Adrenal gland (tissue), 12 donors: ENCODE data around the gene CALML4. TPM values are rescaled to one million over a fixed set of nuclear protein-coding genes. Genes with fewer than 3 reads are reported as not detected.

Experiments
- DNase-seq, 7 donors: peaks; one replicate each; pipeline ENCODE4 v3.0.0-alpha.2; 2019 to 2020
- H3K27ac ChIP-seq, 5 donors: fragments of 200-600 bp; sonication (generic) in 4 of 5; 1 replicate in 3 of 5; 2 replicates in 2 of 5; pipeline versions ENCODE4 v1.5.1 to v1.8.0; 2016 to 2020; ENCODE audit warnings: mild to moderate bottlenecking in 1 of 5
- H3K27me3 ChIP-seq: fragments of 200-600 bp; 2 replicates; pipeline ENCODE4 v1.8.0; 2021
- H3K36me3 ChIP-seq, 2 donors: fragments of 200-600 bp; replicated peaks in 1 of 2; 1 replicate in 1 of 2; 2 replicates in 1 of 2; pipeline versions ENCODE4 v1.5.1 to v1.8.0; 2018 to 2022
- H3K4me1 ChIP-seq, 2 donors: fragments of 200-600 bp; replicated peaks in 1 of 2; 1 replicate in 1 of 2; 2 replicates in 1 of 2; pipeline versions ENCODE4 v1.5.1 to v1.8.0; 2018 to 2021
- H3K4me3 ChIP-seq, 4 donors: fragments of 200-600 bp; sonication (generic) in 3 of 4; one replicate each; pipeline ENCODE4 v1.5.1; 2016 to 2018
- H3K9me3 ChIP-seq, 3 donors: fragments of 200-600 bp; sonication (generic) in 1 of 3; replicated peaks in 1 of 3; 1 replicate in 2 of 3; 2 replicates in 1 of 3; pipeline versions ENCODE4 v1.5.1 to v1.8.0; 2016 to 2021
- CTCF ChIP-seq, 6 experiments: fragments of 450-650 bp in 4 of 6; fragments of 200-600 bp in 2 of 6; sonication (generic) in 1 of 6; IDR thresholded peaks; 1 replicate in 5 of 6; 2 replicates in 1 of 6; pipeline versions ENCODE4 v1.5.1 to v1.8.0; 2016 to 2021; ENCODE audit warnings: antibody characterized with exemption in 6 of 6, mild to moderate bottlenecking in 2 of 6, moderate library complexity in 1 of 6
- POLR2A ChIP-seq, 2 donors: fragments of 450-650 bp; IDR thresholded peaks; one replicate each; pipeline ENCODE4 v1.6.1; 2017; ENCODE audit warnings: antibody characterized with exemption in 2 of 2, mild to moderate bottlenecking in 2 of 2, moderate library complexity in 1 of 2
- WGBS, 4 donors: extraction: QIAGEN DNeasy Blood & Tissue Kit in 2 of 4; methylation state at CpG; one replicate each; pipeline versions ENCODE4 v1.1.5 to v1.1.7; 2013 to 2017; 5-methylcytosine and 5-hydroxymethylcytosine counted together
- intact Hi-C, 2 donors: fragments of 100-400 bp; cut with DNase I; formaldehyde crosslinking; loops; one replicate each; pipeline versions ENCODE4 v1.14.1 to v1.15.0; 2022 to 2023
- polyA plus RNA-seq, 3 donors: library from polyadenylated mRNA; stranded (reverse); fragments of 200-250 nt in 2 of 3; fragments of 350-450 nt in 1 of 3; fragmentation: Illumina TruSeq in 1 of 3; extraction: RNeasy Lipid Tissue Mini Kit (QIAGEN cat#74804) in 1 of 3; gene quantifications; one replicate each; pipeline ENCODE4 v1.2.3, GENCODE V29; 2013 to 2014
- total RNA-seq, 9 donors: library from RNA; depleted of rRNA in 4 of 9; stranded (reverse); fragments of >200 nt in 4 of 9; fragments of 120-200 nt in 1 of 9; fragmentation: NEBNext Ultra II Directional in 1 of 9; extraction: Animal tissue kit (Norgen Biotek cat#: 25700) in 1 of 9; gene quantifications; one replicate each; pipeline versions ENCODE4 v1.1.0 to v1.2.4, GENCODE V29; 2013 to 2023
- donor health status: healthy with polysubstance abuse.
- donor health status: Bipolar disorder and iron deficiency.
- donor health status: DM: yes; HTN: yes; CAD: no.
- donor health status: DM: no; HTN: no; CAD: no.
- donor health status: DM: no; HTN: no; CAD: no.
- donor health status: DM: yes; HTN: yes; CAD: no.

Gene CALML4
- total and polyA plus RNA-seq, 12 donors = 3.3 to 25.1 (median 7.2) TPM

- H3K9me3 ChIP-seq = no peaks in the 10 kb centered on the region
- H3K4me1 ChIP-seq = peaks cover 8 to 21% of the 10 kb centered on the region in 2 donors
- H3K36me3 ChIP-seq = no peaks in the 10 kb centered on the region
- 53 to 56% (median 55%) methylated on average over 19 to 20 of the region's 20 CpGs for WGBS, 4 donors
- H3K4me3 ChIP-seq = peak overlapping the region in 3 of 4 donors; percentile 25 to 92 (median 62)
- peak in 3 of 7 donors; percentile 32 to 74 (median 53) for DNase-seq
- H3K27me3 ChIP-seq = no peaks in the 10 kb centered on the region
- TF ChIP-seq POLR2A (IDR thresholded peaks at IDR 0.05) (no peak), CTCF (IDR thresholded peaks at IDR 0.05) (no peak)
- intact Hi-C loops = no loop called here
- H3K27ac ChIP-seq = peak overlapping the region in 3 of 5 donors; percentile 73 to 89 (median 87)
Observed at GRCh38 chr15:68230157-68231100, 25.3 kb upstream of the CALML4 start.

- peak; percentile 78 to 90 (median 83) for DNase-seq
- intact Hi-C loops = no loop called here
- WGBS, 4 donors = 0 to 1% (median 0%) methylated on average over 8 to 80 of the region's 82 CpGs
- Histone ChIP-seq H3K4me1 (peaks cover 8 to 27% of the 10 kb centered on the region in 2 donors), H3K27ac (peak within 1 kb of the TSS in 4 of 5 donors; percentile 58 to 89 (median 80)), H3K36me3 (no peaks in the 10 kb centered on the region), H3K4me3 (peak within 1 kb of the TSS; percentile 56 to 92 (median 77)), H3K9me3 (no peaks in the 10 kb centered on the region), H3K27me3 (no peaks in the 10 kb centered on the region)
- peak in 1 of 2 donors; percentile 53 for TF ChIP-seq POLR2A (IDR thresholded peaks at IDR 0.05)
- no peak for TF ChIP-seq CTCF (IDR thresholded peaks at IDR 0.05)
Observed at GRCh38 chr15:68229386-68230156, 24.4 kb upstream of the CALML4 start, which contains the start of gene CLN6. Gene CLN6, minus strand, starts transcription at chr15:68229728. Its CDS starts 144 bp downstream, at chr15:68229584.

DNA sequence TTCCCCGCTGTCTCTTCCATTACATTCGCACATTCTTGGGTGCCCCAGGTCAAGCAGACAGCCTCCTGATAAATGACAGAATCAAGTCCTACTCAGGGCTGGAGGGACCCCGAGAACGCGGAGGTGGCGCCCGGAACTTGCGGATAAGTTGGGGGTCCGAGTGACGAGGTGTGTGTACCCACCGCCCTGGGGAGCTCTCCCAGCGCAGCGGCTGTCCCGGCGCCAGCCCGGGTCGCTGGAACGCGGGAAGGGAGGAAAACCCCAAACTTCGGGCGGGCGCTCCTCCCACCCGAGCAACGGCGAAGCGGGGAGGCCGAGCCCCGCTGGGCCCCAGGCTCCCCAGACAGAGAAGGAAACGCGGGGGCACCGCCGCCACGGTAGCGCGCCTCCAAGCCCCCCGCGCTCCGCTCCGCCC, 23.8 kb upstream of the CALML4 start:
- TF ChIP-seq CTCF (IDR thresholded peaks at IDR 0.05) (no peak), POLR2A (IDR thresholded peaks at IDR 0.05) (no peak)
- H3K36me3 ChIP-seq = no peaks in the 10 kb centered on the region
- WGBS, 4 donors = 0 to 4% (median 1%) methylated on average over 2 to 38 of the region's 39 CpGs
- no peaks in the 10 kb centered on the region for H3K27me3 ChIP-seq
- H3K4me3 ChIP-seq = peak overlapping the region; percentile 56 to 92 (median 77)
- intact Hi-C loops = no loop called here
- peak overlapping the region in 4 of 5 donors; percentile 58 to 89 (median 80) for H3K27ac ChIP-seq
- DNase-seq = peak in 2 of 7 donors; percentile 19 to 55
- peaks cover 8 to 27% of the 10 kb centered on the region in 2 donors for H3K4me1 ChIP-seq
- H3K9me3 ChIP-seq = no peaks in the 10 kb centered on the region
